Neural cell (in vitro differentiated cells): ENCODE data around the gene LCOR. TPM values are rescaled to one million over a fixed set of nuclear protein-coding genes. Genes with fewer than 3 reads are reported as not detected.

Experiments used
- H2AFZ ChIP-seq: fragments of 200-600, 300-800 bp; sonication (generic), shearing (Covaris generic); 2 replicates; pipeline ENCODE4 v1.6.0; 2014; ENCODE audit warnings: low read depth, mild to moderate bottlenecking, antibody characterized with exemption, low read length, moderate library complexity
- H3F3A ChIP-seq: fragments of 200-600 bp; shearing (Covaris generic); 2 replicates; pipeline ENCODE4 v1.6.1; 2016; ENCODE audit warnings: mild to moderate bottlenecking, moderate library complexity, mixed read lengths, antibody characterized with exemption, low read length; ENCODE audit not compliant: insufficient read depth, poor library complexity, severe bottlenecking
- H3K27ac ChIP-seq: fragments of 200-600, 300-800 bp; sonication (generic), shearing (Covaris generic); 2 replicates; pipeline ENCODE4 v1.5.1; 2014; ENCODE audit warnings: mild to moderate bottlenecking, low read length, moderate library complexity
- H3K27me3 ChIP-seq: fragments of 300-800, 200-600 bp; sonication (generic), shearing (Covaris generic); 2 replicates; pipeline ENCODE4 v1.6.0; 2014; ENCODE audit warnings: mild to moderate bottlenecking, low read depth, low read length, moderate library complexity; ENCODE audit not compliant: insufficient read depth
- H3K36me3 ChIP-seq: fragments of 300-800, 200-600 bp; sonication (generic), shearing (Covaris generic); 2 replicates; pipeline ENCODE4 v1.5.1; 2014; ENCODE audit warnings: mild to moderate bottlenecking, antibody characterized with exemption, low read length, moderate library complexity; ENCODE audit not compliant: insufficient read depth
- H3K4me2 ChIP-seq: fragments of 300-800, 200-600 bp; sonication (generic), shearing (Covaris generic); 2 replicates; pipeline ENCODE4 v1.6.0; 2014; ENCODE audit warnings: mild to moderate bottlenecking, low read length
- H3K4me3 ChIP-seq: fragments of 300-800, 200-600 bp; sonication (generic), shearing (Covaris generic); 2 replicates; pipeline ENCODE4 v1.5.1; 2014; ENCODE audit warnings: mild to moderate bottlenecking, low read length, moderate library complexity
- H3K79me2 ChIP-seq: fragments of 200-600 bp; shearing (Covaris generic); replicated peaks from 2 replicates; pipeline ENCODE4 v1.6.0; 2014; ENCODE audit warnings: mild to moderate bottlenecking, low read length, moderate library complexity; ENCODE audit not compliant: insufficient read depth
- H3K9ac ChIP-seq: fragments of 300-800, 200-600 bp; sonication (generic), shearing (Covaris generic); 2 replicates; pipeline ENCODE4 v1.6.1; 2016; ENCODE audit warnings: mild to moderate bottlenecking, low read length, mixed read lengths
- H3K9me2 ChIP-seq: fragments of 200-600 bp; shearing (Covaris generic); 2 replicates; pipeline ENCODE4 v1.6.1; 2016; ENCODE audit warnings: mild to moderate bottlenecking, low read length, mixed read lengths; ENCODE audit not compliant: insufficient read depth
- H3K9me3 ChIP-seq: fragments of 200-600, 300-800 bp; sonication (generic), shearing (Covaris generic); 2 replicates; pipeline ENCODE4 v1.6.1; 2016; ENCODE audit warnings: mild to moderate bottlenecking, mixed run types, low read length, moderate library complexity, mixed read lengths
- H4K20me1 ChIP-seq: fragments of 200-600 bp; shearing (Covaris generic); 2 replicates; pipeline ENCODE4 v1.6.1; 2016; ENCODE audit warnings: mild to moderate bottlenecking, mixed run types; ENCODE audit not compliant: insufficient read depth
- CTCF ChIP-seq: fragments of 450-650 bp; IDR thresholded peaks from 2 replicates; pipeline ENCODE4 v1.5.1; 2014; ENCODE audit warnings: antibody characterized with exemption, mild to moderate bottlenecking, moderate library complexity; ENCODE audit not compliant: poor library complexity, severe bottlenecking
- EP300 ChIP-seq: fragments of 450-650 bp; conservative IDR thresholded peaks from 2 replicates; pipeline ENCODE4 v1.6.1; 2014; ENCODE audit warnings: antibody characterized with exemption, mild to moderate bottlenecking, moderate library complexity; ENCODE audit not compliant: poor library complexity, severe bottlenecking
- EZH2 ChIP-seq: fragments of 200-600, 300-800 bp; shearing (Covaris generic), sonication (generic); IDR thresholded peaks from 2 replicates; pipeline ENCODE4 v1.6.1; 2014; ENCODE audit warnings: antibody characterized with exemption, low read length, borderline replicate concordance, mild to moderate bottlenecking; ENCODE audit not compliant: insufficient read depth, poor library complexity, severe bottlenecking
- MXI1 ChIP-seq: fragments of 450-650 bp; conservative IDR thresholded peaks from 2 replicates; pipeline ENCODE4 v1.6.1; 2014; ENCODE audit warnings: antibody characterized with exemption, mild to moderate bottlenecking; ENCODE audit not compliant: poor library complexity, severe bottlenecking
- POLR2AphosphoS5 ChIP-seq: IDR thresholded peaks from 2 replicates; pipeline ENCODE4 v1.6.1; 2012
- RAD21 ChIP-seq: fragments of 450-650 bp; conservative IDR thresholded peaks from 2 replicates; pipeline ENCODE4 v1.6.1; 2014; ENCODE audit warnings: antibody characterized with exemption, mild to moderate bottlenecking, moderate library complexity
- REST ChIP-seq: IDR thresholded peaks from 2 replicates; pipeline ENCODE4 v1.6.1; 2012; ENCODE audit warnings: borderline replicate concordance
- SMC3 ChIP-seq: fragments of 450-650 bp; conservative IDR thresholded peaks from 2 replicates; pipeline ENCODE4 v1.6.1; 2014; ENCODE audit warnings: antibody characterized with exemption, mild to moderate bottlenecking, moderate library complexity; ENCODE audit not compliant: poor library complexity
- TAF1 ChIP-seq: IDR thresholded peaks from 2 replicates; pipeline ENCODE4 v1.6.1; 2012; ENCODE audit warnings: low read depth
- polyA plus RNA-seq: library from polyadenylated mRNA; depleted of rRNA; stranded (reverse); fragments of >200 nt; gene quantifications from 2 replicates; pipeline ENCODE4 v1.2.3, GENCODE V29; 2014

Gene LCOR
- polyA plus RNA-seq, 1 donor from 2014 or later = 61.1 TPM

- H3K4me3 ChIP-seq = peak overlapping the region; percentile 97
- no peak overlapping the region for H3K27ac ChIP-seq
- H3K79me2 ChIP-seq = peaks cover 75% of the 10 kb centered on the region
- peak overlapping the region; percentile 21 for H3K4me2 ChIP-seq
- H3K9ac ChIP-seq = no peak overlapping the region
- H3K36me3 ChIP-seq = no peaks in the 10 kb centered on the region
- no peaks in the 10 kb centered on the region for H3K27me3 ChIP-seq
- no peaks in the 10 kb centered on the region for H3K9me2 ChIP-seq
- peaks cover 4% of the 10 kb centered on the region for H3F3A ChIP-seq
- H4K20me1 ChIP-seq = peaks cover 13% of the 10 kb centered on the region
- H3K9me3 ChIP-seq = no peaks in the 10 kb centered on the region
- no peak overlapping the region for H2AFZ ChIP-seq
- TF ChIP-seq EP300 (no peak), RAD21 (no peak), SMC3 (no peak), POLR2AphosphoS5 (no peak), MXI1 (no peak), REST (no peak), TAF1 (no peak), CTCF (no peak), EZH2 (no peak)
Measured at GRCh38 chr10:96835899-96836298, 3.8 kb downstream of the LCOR start.

GRCh38 chr10:96838529-96838928 lies 6.4 kb downstream of the LCOR start:
- Histone ChIP-seq H3K9ac (no peak overlapping the region), H3F3A (peaks cover 2% of the 10 kb centered on the region), H3K4me3 (no peak overlapping the region), H3K27me3 (no peaks in the 10 kb centered on the region), H3K9me2 (no peaks in the 10 kb centered on the region), H4K20me1 (peaks cover 20% of the 10 kb centered on the region), H3K9me3 (no peaks in the 10 kb centered on the region), H3K27ac (no peak overlapping the region), H2AFZ (no peak overlapping the region), H3K79me2 (peaks cover 98% of the 10 kb centered on the region), H3K36me3 (no peaks in the 10 kb centered on the region), H3K4me2 (no peak overlapping the region)
- no peak for TF ChIP-seq EZH2
- TF ChIP-seq POLR2AphosphoS5 = no peak
- TF ChIP-seq SMC3 = no peak
- no peak for TF ChIP-seq RAD21
- TF ChIP-seq MXI1 = no peak
- no peak for TF ChIP-seq CTCF
- TF ChIP-seq EP300 = no peak
